HL-60 (cell line): ENCODE measurements around the gene CHST4.

Source experiments
- CTCF ChIP-seq: IDR thresholded peaks from one replicate; pipeline ENCODE4 v1.5.1; 2011; ENCODE audit warnings: low read length, control low read depth, inconsistent platforms; ENCODE audit not compliant: insufficient read depth
- GABPA ChIP-seq: IDR thresholded peaks from 2 replicates; pipeline ENCODE4 v1.6.1; 2012; ENCODE audit warnings: low read depth
- POLR2AphosphoS5 ChIP-seq: IDR thresholded peaks from 2 replicates; pipeline ENCODE4 v1.6.1; 2012; ENCODE audit warnings: low read depth
- REST ChIP-seq: IDR thresholded peaks from 2 replicates; pipeline ENCODE4 v1.6.1; 2012; ENCODE audit warnings: low read depth; ENCODE audit not compliant: insufficient replicate concordance
- SPI1 ChIP-seq: IDR thresholded peaks from 2 replicates; pipeline ENCODE4 v1.6.1; 2012; ENCODE audit warnings: low read depth, mild to moderate bottlenecking, borderline replicate concordance

GRCh38 chr16:71520550-71520949, 5.7 kb upstream of the CHST4 start:
- TF ChIP-seq CTCF = no peak
- no peak for TF ChIP-seq REST
- TF ChIP-seq POLR2AphosphoS5 = no peak
- no peak for TF ChIP-seq GABPA
- TF ChIP-seq SPI1 = no peak
